NCI-H226 (cell line): Measurements from ENCODE around the gene CYFIP2.

Source experiments
- DNase-seq: peaks from one replicate; pipeline ENCODE4 v3.0.0-alpha.2; 2015

Gene CYFIP2

GRCh38 chr5:157259699-157260098 lies 6.2 kb upstream of the CYFIP2 start:
- DNase-seq = no peak

GRCh38 chr5:157263496-157264090 lies 2.3 kb upstream of the CYFIP2 start:
- no peak for DNase-seq

- DNase-seq = no peak
These were observed 524 bp downstream of the CYFIP2 start for GRCh38 chr5:157266286-157267007.

GRCh38 chr5:157267025-157267424 lies 1.1 kb downstream of the CYFIP2 start:
- no peak for DNase-seq

- no peak for DNase-seq
These were observed 2.0 kb downstream of the CYFIP2 start for GRCh38 chr5:157267761-157268480.

GRCh38 chr5:157269165-157269671 lies 3.3 kb downstream of the CYFIP2 start:
- DNase-seq = no peak

- DNase-seq = no peak
These were observed 3.9 kb downstream of the CYFIP2 start for GRCh38 chr5:157269761-157270272.

GRCh38 chr5:157270771-157271170 lies 4.8 kb downstream of the CYFIP2 start:
- DNase-seq = no peak

GRCh38 chr5:157271740-157272271 lies 5.9 kb downstream of the CYFIP2 start:
- no peak for DNase-seq

GRCh38 chr5:157273131-157273556 lies 7.2 kb downstream of the CYFIP2 start:
- DNase-seq = no peak

- no peak for DNase-seq
These were observed 9.5 kb downstream of the CYFIP2 start for GRCh38 chr5:157275403-157275802.

- DNase-seq = no peak
These were observed 12.6 kb downstream of the CYFIP2 start for GRCh38 chr5:157278319-157279037.

- DNase-seq = no peak
These were observed 13.8 kb downstream of the CYFIP2 start for GRCh38 chr5:157279605-157280239.

- no peak for DNase-seq
These were observed 15.0 kb downstream of the CYFIP2 start for GRCh38 chr5:157280927-157281326.

GRCh38 chr5:157282150-157282549 lies 16.2 kb downstream of the CYFIP2 start:
- no peak for DNase-seq

GRCh38 chr5:157283434-157283833 lies 17.5 kb downstream of the CYFIP2 start:
- DNase-seq = no peak

- DNase-seq = no peak
These were observed 18.7 kb downstream of the CYFIP2 start for GRCh38 chr5:157284458-157285212.

- DNase-seq = no peak
These were observed 19.6 kb downstream of the CYFIP2 start for GRCh38 chr5:157285310-157286035.

- DNase-seq = no peak
These were observed 20.9 kb downstream of the CYFIP2 start for GRCh38 chr5:157286761-157287211.

GRCh38 chr5:157288405-157289163 lies 22.7 kb downstream of the CYFIP2 start:
- no peak for DNase-seq
